NCI-H774 (cell line): ENCODE data around the gene ZNF598.

Experiments
- DNase-seq: peaks from one replicate; lab custom pipeline; 2025; lab: John Stamatoyannopoulos, UW

ZNF598 gene

DNA sequence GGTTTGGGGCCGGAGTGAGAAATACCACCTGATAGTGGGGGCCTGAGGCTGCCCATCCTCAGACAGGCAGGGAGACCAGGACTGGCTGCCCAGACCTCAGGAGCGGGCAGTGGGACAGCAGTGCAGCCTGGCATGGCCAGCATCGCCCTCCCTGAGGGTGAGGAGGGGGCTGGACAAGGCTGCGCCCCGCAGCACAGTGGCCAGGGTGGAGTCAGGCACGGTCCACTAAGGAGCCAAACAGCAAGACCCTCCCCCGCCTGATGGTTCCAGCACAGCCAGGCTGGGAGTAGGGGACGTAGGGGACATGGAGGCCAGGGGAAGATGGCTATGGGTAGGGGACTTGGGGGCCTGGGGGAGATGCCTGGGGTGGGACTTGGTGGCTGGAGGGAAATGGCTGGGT, 3.3 kb downstream of the ZNF598 start:
- no peak for DNase-seq

DNA sequence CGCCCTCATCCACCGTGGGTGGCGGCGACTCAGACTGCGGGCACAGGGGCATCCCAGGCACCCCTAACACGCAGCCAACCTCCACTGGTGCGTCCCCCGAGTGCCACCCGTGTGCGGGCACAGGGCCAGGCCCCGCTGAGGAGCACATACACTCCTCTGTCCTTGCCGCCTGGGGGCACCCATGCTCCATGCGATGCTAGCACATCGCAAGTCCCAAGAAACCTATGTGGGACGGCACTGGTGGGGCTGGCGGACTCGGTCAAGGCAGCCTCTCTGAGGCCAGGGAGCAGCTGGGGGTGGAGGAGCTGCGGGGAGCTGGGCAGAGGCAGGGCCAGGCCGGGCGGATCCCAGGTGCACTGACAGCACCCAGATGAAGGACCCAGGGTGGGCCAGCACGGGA, 4.0 kb downstream of the ZNF598 start:
- DNase-seq, result no peak

DNA sequence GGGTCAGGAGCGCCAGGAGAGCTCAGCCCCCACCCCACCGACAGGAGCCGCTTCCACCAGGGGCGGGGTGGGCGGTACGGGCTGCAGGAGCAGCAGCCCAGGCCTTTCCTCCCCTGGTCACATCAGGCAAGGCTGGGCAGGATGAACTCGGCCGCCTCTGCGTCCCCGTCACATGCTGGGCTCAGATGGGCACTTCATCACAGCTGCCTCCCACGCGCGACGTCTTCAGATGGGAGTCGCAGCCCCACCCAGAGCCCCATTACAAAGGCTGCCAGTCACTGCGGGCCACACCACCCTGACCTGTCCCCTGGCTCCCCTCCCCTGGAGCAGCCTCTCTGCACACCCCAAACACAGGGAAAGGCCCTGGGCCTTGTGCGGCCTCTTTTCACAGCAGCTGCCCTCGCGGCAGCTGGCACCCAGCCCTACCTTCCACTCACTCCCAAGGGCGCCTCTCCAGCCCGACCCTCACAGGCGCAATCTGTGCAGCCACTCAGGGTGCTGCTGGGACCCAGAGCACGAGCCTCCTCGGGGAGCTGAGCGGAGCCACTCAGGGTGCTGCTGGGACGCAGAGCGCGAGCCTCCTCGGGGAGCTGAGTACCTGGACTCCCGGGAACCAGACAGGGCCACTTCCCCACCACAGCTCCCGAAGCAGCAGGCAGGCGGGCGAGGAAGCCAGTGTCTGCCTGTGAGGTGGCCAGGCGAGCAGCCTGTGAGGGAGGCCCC, 4.7 kb downstream of the ZNF598 start:
- DNase-seq, result no peak

DNA sequence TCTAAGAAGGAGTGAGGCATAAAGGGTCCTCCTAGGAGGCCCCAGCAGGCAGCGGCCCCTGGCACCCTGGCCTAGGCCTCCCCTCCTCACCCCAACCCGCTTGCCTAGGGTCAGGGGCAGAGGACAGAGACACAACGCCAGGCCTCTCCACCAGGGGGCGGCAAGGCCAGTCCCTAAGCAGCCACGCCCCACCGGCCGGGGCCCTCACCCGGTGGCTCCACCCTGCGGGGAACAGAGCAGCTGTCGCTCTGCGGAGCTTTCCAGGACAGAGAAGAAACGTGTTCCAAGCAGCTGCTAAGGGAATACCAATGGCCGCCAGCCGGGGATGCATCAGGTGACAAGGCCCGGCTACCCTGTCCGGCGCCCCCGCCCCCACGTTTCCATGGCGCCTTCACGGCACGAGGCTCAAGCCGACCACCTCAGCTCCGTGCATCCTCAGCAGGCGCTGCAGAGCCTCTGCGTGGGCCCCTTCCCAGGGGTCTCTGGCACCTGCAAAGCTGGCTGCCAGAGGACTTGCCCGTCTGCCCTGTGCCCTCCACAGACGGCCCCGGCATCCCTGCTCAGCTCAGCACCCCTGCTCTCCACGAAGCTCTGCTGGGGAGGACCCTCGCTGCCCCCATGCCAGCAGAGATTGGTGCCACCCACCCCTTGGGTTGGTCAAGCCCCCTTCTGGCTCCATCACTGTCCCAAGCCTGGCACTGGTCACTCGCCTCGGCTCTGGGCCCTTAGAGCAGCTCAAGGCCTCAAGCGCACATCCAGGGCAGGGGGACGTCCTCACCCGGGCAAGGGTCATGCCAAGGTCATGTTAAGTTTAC, 5.6 kb downstream of the ZNF598 start:
- peak; percentile 78 for DNase-seq

DNA sequence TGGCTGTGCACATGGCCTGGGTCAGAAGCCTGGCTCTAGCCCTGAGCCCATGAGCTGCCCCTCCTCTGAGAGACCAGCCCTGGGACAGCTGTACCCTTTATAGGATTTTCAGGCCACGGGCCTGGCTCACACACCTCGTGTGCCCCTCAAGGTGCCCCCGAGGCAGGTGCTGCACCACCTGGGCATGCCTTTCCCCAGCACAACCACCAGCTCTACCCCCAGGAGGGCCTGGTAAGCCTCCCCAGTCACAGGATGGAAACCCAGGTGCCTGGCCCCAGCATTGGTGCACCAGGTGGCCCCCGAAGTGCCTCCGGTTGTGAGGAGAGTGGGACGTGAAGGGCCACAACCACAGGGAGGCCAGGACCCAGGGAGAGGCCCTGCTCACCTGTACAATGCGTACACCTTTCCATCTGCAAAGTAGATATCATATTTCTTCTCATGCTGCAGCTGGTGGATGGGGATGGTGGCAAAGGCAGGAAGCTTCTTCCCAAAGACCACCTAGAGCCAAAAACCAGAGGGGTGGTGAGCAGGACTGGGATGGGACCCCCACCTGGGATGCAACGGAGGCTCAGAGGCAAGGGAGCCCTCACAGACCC, 6.3 kb downstream of the ZNF598 start:
- DNase-seq, result no peak

DNA sequence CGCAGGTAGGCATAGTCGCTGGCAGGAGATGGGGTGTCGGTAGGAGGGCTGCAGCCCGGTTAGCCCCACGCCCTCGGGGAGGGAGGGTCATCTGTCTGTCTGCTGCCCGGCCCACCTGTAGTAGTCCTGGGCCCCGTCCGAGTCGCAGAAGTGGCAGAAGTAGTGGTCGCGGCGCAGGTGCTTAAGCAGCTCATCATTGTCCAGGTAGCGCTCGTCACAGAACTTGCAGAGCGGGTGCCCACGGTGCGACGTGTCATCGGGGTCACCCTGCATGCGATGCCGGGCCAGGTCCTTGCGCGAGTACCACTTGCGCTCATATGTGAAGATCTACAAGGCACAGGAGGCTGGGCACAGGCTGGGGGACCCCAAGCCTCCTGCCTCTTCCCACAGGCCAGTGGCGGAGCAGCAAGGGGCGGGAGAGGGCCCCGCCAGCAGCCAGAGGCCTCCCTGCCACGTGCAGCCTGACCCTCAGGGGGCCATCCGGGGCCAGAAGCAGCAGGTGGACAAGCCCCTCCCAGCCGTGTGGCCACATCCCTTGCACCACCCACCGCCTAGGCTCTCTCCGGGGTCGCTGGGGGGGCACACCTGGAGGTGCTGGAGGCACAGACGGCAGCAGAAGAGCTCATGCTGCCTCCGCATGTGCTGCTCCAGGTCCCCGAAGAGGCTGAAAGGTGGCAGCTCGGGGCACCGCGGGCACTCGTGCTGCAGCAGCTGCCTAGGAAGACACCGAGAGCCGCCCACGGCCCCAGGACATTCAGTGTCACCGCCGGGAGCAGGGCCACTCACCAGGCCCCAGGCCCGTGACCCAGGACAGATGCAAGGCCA, 7.0 kb downstream of the ZNF598 start:
- no peak for DNase-seq

DNA sequence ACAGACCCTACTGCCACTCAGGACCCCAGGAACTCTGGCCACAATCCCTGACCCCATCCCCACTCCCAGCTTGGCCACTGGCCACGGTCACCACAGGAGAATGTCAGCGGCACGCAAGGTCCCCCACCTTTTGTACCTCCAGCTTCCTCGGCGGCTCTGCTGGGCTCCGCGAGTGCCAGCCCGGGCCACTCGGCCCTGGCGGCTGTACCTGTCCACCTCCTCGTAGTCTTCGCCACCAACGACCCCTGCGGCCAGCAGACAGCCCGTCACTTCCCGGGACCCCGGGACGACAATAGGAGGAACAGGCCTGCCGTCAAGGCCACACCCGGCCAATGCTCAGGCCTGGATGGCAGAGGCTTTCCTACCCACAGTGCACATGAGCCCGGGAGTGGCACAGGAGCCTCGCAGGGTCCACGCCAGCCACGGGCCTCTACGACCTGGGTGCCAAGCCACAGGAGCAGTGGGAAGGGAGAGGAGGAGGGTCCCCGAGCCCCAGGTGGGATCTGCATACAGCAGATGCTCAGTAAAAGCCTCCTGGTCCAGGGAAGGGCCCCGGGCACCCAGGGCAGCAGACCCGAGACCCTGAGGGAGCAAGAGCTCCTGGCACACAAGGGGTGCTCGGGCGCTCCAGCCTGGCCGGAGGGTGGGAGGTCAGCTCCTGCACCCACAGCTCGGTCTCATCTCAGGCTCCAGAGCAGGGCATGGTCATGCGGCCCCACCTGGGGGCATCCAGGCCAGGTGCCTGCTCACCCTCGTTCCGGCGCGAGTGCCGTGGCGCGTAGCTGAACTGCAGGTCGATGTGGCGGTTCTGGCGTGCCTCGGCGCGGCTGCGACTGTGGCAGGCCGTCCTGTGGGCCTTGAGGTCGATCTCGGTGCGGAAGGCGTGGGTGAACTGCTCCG, 7.9 kb downstream of the ZNF598 start:
- DNase-seq, result no peak

DNA sequence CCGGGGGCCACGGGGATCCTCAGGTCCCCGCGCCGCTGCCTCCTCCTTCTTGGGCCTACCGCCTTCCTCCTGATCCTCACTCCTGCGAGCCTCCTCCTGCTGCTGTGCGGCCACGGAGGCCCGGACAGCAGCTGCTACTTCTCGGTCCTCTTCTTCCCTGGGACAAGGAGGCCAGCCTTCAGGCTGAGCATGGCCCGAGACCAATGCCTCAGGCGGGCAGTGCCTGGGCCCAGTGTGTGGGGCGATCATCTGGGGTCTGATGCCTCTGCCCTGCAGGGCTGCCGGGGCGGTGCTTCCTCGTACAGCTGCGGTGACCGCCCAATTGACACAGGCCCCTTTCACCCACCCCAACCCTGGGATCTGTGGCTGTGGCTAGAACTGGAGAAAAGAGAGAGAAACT, 8.6 kb downstream of the ZNF598 start:
- DNase-seq, result no peak

DNA sequence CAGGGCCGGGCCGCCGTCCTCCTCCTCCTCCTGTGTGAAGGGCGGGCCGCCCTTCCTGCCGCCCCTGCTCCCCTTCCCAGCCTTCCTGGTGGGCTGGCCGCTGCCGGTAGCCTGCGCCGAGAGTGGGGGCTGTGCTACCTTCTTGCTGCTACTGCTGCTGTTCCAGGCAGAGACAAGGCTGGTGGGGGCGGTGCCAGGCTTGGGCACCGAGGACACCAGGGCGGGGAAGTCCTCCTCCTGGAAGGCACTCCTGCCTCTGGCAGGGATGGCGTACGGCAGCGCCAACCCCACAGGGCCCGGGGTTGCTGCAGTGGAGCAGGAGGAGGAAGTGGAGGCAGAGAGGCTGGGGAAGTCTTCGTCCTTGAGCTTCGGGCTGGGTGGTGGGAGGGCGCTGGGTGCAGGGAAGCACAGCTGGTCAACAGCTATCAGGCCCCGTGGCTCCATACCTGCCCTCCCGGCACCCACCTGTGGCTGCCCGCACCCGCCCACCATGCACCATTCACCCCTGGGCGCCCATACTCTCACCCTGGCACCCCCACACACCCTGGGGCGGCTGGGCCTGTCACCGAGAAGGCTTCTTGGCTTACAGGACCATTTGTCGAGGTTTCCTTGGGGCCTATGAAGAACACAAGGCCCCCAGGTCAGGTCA, 9.6 kb downstream of the ZNF598 start:
- DNase-seq, result no peak

DNA sequence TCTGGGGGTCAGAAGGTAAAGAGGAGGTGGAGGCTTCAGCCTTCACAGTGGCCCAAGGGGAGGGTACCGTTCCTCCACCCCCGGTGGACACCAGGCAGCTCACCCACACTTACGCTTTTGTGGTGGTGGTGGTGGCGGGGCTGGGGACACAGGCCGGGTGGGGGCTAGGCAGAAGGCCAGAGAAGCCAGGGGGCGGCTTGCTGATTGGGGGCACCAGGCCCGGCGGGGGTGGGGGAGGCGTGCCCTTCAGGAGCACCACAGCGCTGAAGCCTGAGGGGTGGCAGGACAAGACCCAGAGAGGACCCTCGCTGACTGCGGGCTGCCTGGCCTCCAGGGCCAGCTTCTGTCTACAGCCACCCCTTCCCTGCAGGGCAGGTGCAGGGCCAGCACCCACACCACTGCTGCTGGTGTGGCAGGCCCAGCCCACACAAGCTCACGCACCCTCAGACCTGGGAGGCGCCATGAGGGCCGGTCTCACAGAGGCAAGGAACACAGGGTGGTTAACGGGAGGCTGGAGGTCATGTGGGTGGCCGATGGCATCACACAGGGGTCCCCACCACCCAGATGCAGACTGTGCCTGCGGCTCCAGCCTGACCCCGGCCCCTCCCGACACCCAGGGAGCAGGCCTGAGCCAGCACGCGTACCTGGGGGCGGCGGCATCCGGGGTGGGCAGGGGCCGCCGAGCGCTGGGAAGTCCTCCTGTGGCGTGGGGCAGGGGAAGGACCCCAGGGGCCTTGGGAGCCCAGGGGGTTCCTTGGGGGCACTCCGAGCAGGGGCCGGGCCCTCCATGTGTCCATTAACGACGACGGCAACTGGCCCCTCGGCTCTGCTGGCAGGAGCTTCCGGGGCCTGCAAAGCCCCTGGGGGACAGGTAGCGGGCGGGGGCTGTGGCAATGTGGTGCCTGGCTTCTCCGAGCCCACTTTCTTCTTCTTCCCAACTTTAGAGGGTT, 10.5 kb downstream of the ZNF598 start:
- DNase-seq, result no peak

DNA sequence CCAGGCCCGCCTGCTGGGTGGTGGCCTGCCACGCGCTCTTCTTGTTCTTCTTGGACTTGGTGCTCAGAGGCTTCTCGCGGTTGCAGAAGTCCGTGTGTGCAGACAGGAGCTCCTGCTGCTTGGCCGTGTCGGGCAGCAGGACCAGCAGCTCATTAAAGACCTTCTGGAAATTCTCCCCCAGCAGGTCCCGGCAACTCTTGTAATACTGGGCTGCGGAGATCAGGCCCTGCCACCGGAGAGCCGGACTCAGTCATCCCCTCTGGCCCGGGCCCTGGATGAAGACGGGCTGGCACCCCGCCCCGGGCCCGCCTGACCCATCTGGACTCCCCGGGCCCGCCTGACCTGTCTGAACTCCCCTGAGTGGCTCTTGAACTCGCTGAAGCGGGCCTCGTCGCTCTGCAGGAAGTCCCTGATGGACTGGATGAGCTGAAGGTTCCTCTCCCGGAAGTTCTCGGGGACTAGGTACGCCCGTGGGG, 11.2 kb downstream of the ZNF598 start:
- no peak for DNase-seq

DNA sequence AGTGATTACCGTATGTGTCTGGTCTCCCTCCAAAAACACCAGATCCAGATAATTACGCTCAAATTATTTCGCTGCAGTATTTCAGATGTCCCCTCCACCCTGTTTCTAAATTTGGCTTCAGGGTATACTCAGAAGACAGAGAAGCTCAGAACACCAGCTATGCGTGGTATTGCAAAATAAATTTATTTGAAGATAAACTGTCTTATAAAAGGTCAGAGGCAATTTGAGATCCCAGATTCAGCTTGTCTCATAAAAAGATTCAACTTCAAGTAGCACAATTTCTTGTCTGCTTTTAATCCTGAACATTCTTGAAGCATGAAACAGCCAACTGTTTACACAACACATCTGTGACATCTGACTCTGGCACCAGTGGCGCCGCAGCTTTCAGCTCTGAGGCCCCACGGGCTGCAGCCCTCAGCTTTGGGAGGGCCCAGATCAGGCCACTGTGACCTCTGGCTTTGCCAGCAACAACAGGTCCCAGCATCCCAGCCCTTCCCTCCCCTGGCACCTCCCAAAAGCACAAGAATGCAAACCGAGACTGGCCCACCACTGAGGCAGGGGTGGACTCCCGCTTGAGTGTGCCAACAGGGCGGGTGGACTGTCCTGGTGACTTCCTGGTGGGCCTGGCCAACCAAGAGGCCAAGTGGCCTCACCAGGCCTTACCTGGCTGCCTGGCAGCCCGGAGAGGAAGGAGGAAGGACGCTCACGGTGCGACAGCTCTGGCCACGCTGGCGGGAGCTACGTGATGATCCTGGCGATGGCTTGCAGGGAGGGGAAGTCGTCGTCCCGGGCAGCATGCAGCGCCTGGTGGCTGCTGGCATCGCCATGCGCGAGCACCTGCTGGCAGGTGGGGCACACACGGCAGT, 11.9 kb downstream of the ZNF598 start:
- DNase-seq, result no peak

DNA sequence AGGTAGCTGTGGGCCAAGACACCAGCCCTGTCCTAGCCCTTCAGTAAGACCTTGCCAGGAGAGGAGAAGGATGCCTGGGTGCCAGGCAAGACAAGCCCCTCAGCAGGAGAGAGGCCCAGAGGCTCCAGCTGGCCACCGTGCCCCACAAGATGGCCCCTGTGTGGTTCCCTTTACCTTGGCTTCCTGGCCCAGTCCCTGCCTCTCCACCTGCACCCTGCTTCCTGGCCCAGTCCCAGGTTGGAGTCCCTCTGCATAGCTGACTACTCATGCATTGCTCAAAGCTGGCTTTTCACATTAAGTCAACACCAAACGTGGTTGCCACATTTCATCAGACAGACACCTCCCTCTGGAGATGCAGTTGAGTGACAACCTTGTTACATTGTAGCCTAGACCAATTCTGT, 15.9 kb downstream of the ZNF598 start:
- no peak for DNase-seq

DNA sequence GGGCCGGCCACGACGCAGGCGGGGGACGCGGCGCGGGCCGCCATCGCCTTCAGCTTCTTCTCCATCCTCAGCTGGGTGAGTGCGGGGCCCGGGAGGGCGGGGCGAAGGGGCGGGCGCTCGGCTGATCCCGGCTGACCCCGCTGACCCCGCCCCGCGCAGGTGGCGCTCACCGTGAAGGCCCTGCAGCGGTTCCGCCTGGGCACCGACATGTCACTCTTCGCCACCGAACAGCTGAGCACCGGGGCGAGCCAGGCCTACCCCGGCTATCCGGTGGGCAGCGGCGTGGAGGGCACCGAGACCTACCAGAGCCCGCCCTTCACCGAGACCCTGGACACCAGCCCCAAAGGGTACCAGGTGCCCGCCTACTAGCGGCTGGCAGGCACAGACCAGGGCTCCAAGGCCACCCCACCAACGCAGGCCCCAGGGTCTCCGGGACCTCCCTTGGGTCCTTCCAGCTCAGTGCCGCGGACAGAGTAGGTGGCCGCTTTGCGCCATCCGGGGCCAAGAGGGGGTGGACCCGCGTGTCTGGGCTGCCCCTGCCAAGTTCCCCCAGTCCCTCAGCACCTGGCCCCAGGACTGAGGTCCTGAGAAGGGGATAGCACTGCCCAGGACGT, 16.8 kb downstream of the ZNF598 start:
- DNase-seq, result no peak

DNA sequence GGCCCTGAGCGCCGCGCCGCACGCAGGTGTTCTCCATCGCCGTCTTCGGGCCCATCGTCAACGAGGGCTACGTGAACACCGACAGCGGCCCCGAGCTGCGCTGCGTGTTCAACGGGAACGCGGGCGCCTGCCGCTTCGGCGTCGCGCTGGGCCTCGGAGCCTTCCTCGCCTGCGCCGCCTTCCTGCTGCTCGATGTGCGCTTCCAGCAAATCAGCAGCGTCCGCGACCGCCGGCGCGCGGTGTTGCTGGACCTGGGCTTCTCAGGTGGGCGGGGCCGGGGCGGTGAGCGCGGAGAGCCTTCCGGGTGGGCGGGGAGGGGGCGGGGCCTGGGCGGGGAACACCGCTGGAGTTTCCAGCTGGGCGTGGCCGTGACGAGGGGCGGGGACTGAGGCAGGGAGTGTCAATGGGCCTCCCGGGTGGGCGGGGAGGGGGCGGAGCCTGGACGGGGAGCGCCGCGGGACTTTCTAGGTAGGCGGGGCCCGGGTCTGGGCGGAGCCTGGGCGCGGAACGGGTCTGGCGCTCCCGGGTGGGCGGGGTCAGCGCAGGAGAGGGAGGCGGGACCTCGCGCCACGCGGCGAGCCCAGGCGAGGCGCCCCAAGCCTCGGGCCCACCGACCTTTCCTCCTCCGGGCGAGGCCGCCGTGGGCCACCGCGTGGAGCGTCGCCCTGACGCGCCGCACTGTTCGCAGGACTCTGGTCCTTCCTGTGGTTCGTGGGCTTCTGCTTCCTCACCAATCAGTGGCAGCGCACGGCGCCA, 17.5 kb downstream of the ZNF598 start:
- peak; percentile 52 for DNase-seq

DNA sequence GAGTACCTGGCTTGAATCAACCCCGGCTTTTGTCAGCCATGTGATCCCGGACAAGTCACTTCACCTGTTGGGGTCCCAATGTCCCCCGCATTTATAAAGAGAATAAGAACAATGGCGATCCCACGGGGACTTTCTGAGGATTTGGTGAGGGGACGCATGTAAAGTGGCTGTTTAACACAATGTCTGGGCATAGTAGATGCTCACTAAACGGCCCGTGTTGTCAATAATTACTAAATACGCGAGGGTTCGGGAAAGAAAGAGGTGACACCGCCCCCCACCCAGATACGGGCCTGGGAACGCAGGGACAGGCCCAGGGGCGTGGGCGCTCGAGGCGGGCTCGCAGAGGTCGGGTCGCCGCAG, 18.1 kb downstream of the ZNF598 start:
- no peak for DNase-seq

DNA sequence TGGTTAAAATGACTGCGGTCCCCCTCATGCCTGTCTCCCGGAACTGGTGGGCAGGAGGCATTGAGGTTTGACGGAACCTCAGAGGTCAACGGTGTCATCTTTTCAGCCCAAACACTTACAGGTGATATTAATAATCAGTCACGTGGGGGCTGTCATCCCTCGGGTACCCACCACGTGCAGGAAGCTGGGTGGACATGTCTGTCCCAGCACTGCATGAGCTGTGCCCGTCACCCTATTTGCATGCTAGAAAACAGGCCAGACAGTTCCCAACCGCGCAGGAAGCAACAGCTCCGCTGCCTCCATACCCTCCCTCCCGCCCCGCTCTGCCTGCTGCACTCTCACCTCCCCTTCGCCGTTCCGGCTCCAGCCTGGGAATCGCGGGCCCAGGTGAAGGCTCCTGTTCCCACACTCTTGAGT, 18.5 kb downstream of the ZNF598 start:
- no peak for DNase-seq
